ENCODE data around the gene MTREX. TPM values are rescaled to one million over a fixed set of nuclear protein-coding genes. Genes with fewer than 3 reads are reported as not detected.

The MTREX gene
- total RNA-seq, 2 experiments from 2014 or later: 62.7 to 125 TPM

- BruUV-seq (replicated peaks): no TSS peak
- H4K20me1 ChIP-seq (ENCODE audit: insufficient read depth, low read length): no peaks in the 10 kb centered on the region
- H3K79me2 ChIP-seq (ENCODE audit: insufficient read depth, low read depth, low read length): no peaks in the 10 kb centered on the region
- ChIA-PET CTCF (ENCODE audit: unreplicated experiment) (no interaction called here), POLR2A (no interaction called here)
- TF ChIP-seq CTCF (conservative IDR thresholded peaks at IDR 0.05; ENCODE audit: low read length) (no peak), EZH2phosphoT487 (IDR thresholded peaks at IDR 0.05; ENCODE audit: borderline replicate concordance, low read depth, low read length) (no peak)
- no peaks in the 10 kb centered on the region for H3K4me1 ChIP-seq (ENCODE audit: insufficient read depth, low read length, poor library complexity, severe bottlenecking)
- H3K9me3 ChIP-seq (ENCODE audit: low read length): no peaks in the 10 kb centered on the region
- intact Hi-C loops (cut with micrococcal nuclease; ENCODE audit: unreplicated experiment): no loop called here
- no peak overlapping the region for H2AFZ ChIP-seq (ENCODE audit: low read length)
- peaks cover 83% of the 10 kb centered on the region for H3K36me3 ChIP-seq (ENCODE audit: insufficient read depth, low read length)
- no peak overlapping the region for H3K4me3 ChIP-seq (ENCODE audit: low read depth, low read length, poor library complexity, severe bottlenecking)
- H3K27ac ChIP-seq (ENCODE audit: low read depth, low read length, poor library complexity, severe bottlenecking): no peak overlapping the region
- no peaks in the 10 kb centered on the region for H3K9me2 ChIP-seq (ENCODE audit: insufficient read depth, low read length)
- no peak for DNase-seq (ENCODE audit: low spot score)
- no peak overlapping the region for H3K4me2 ChIP-seq (ENCODE audit: low read length)
Observed at GRCh38 chr5:55289808-55290207, 18.0 kb upstream of the MTREX start.

DNA sequence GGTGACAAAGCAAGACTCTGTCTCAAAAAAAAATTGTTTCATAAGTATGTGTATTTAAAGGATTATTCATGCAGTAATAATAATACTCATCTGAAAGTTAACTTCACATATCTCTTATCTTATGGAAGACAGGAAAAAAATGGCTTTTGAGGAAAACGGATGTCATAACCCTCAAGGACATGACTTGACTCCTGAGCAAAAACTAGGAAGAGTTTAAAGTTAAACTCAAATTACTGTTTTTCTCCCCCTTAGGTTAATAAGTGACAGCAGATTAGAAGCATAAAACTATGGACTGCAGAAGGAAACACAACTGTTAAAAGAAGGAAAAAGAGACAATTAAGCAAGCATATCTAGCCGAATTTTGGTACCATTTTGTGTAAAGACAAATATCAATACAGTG lies 16.8 kb upstream of the MTREX start:
- no peaks in the 10 kb centered on the region for H3K9me3 ChIP-seq (ENCODE audit: low read length)
- POLR2A ChIA-PET: interaction anchor here (1.4 kb wide), 1 partner anchor 17 kb away, joined by 5 read pairs; the partner anchor contains the start of genes DHX29 and MTREX
- BruUV-seq (replicated peaks): no TSS peak
- no peaks in the 10 kb centered on the region for H3K9me2 ChIP-seq (ENCODE audit: insufficient read depth, low read length)
- DNase-seq (ENCODE audit: low spot score): no peak
- no peaks in the 10 kb centered on the region for H4K20me1 ChIP-seq (ENCODE audit: insufficient read depth, low read length)
- H3K36me3 ChIP-seq (ENCODE audit: insufficient read depth, low read length): peaks cover 83% of the 10 kb centered on the region
- intact Hi-C loops (cut with micrococcal nuclease; ENCODE audit: unreplicated experiment): no loop called here
- TF ChIP-seq CTCF (conservative IDR thresholded peaks at IDR 0.05; ENCODE audit: low read length) (no peak), EZH2phosphoT487 (IDR thresholded peaks at IDR 0.05; ENCODE audit: borderline replicate concordance, low read depth, low read length) (no peak)
- no peak overlapping the region for H3K27ac ChIP-seq (ENCODE audit: low read depth, low read length, poor library complexity, severe bottlenecking)
- no peak overlapping the region for H3K4me2 ChIP-seq (ENCODE audit: low read length)
- H3K79me2 ChIP-seq (ENCODE audit: insufficient read depth, low read depth, low read length): no peaks in the 10 kb centered on the region
- no peaks in the 10 kb centered on the region for H3K4me1 ChIP-seq (ENCODE audit: insufficient read depth, low read length, poor library complexity, severe bottlenecking)
- no peak overlapping the region for H2AFZ ChIP-seq (ENCODE audit: low read length)
- H3K4me3 ChIP-seq (ENCODE audit: low read depth, low read length, poor library complexity, severe bottlenecking): no peak overlapping the region
- CTCF ChIA-PET (ENCODE audit: unreplicated experiment): no interaction called here

DNA sequence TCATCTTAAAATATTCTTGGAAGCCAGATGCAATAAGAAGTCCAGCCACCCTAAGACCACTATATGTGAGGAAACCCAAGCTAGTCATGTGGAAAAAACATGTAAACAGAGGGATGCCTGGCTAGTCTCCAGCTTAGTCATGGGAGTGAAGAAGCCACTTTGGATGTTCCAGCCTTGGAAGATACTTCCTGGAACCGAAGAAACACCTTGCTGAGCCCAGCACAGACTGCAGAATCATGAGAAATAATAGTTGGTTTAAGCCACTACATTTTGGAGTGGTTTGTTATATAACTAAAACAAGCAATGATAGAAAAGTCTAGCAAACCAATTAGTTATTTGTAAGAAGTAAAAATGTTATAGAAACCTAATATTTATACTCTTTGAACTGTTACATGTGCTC lies 12.9 kb upstream of the MTREX start:
- Histone ChIP-seq H3K27ac (ENCODE audit: low read depth, low read length, poor library complexity, severe bottlenecking) (no peak overlapping the region), H3K4me1 (ENCODE audit: insufficient read depth, low read length, poor library complexity, severe bottlenecking) (no peaks in the 10 kb centered on the region), H3K79me2 (ENCODE audit: insufficient read depth, low read depth, low read length) (peaks cover 6% of the 10 kb centered on the region; the same call in 1 of the 2 replicates), H3K9me3 (ENCODE audit: low read length) (no peaks in the 10 kb centered on the region), H3K9me2 (ENCODE audit: insufficient read depth, low read length) (no peaks in the 10 kb centered on the region), H3K4me3 (ENCODE audit: low read depth, low read length, poor library complexity, severe bottlenecking) (no peak overlapping the region), H4K20me1 (ENCODE audit: insufficient read depth, low read length) (no peaks in the 10 kb centered on the region), H3K4me2 (ENCODE audit: low read length) (no peak overlapping the region), H3K36me3 (ENCODE audit: insufficient read depth, low read length) (peaks cover 86% of the 10 kb centered on the region), H2AFZ (ENCODE audit: low read length) (no peak overlapping the region)
- BruUV-seq (replicated peaks): no TSS peak
- DNase-seq (ENCODE audit: low spot score): no peak
- TF ChIP-seq CTCF (conservative IDR thresholded peaks at IDR 0.05; ENCODE audit: low read length): no peak
- CTCF ChIA-PET (ENCODE audit: unreplicated experiment): no interaction called here
- POLR2A ChIA-PET: no interaction called here
- intact Hi-C loops (cut with micrococcal nuclease; ENCODE audit: unreplicated experiment): no loop called here
